Adrenal gland (tissue), 5 donors: ENCODE data around the gene LAMTOR2.
"Not testable (repeated sequence)": the region's sequence is repeated elsewhere in the genome, so short reads cannot be mapped to it uniquely, and the experiment has no call there.

ENCODE experiments used
- POLR2A ChIP-seq, 2 donors: fragments of 450-650 bp; IDR thresholded peaks; one replicate each; pipeline ENCODE4 v1.6.1; 2017; ENCODE audit warnings: antibody characterized with exemption in 2 of 2, mild to moderate bottlenecking in 2 of 2, moderate library complexity in 1 of 2
- TF ChIP-seq, protein P1 (sequence below), 6 experiments: fragments of 450-650 bp in 4 of 6; fragments of 200-600 bp in 2 of 6; sonication (generic) in 1 of 6; IDR thresholded peaks; 1 replicate in 5 of 6; 2 replicates in 1 of 6; pipeline versions ENCODE4 v1.5.1 to v1.8.0; 2016 to 2021; ENCODE audit warnings: antibody characterized with exemption in 6 of 6, mild to moderate bottlenecking in 2 of 6, moderate library complexity in 1 of 6
- donor health status: DM: no; HTN: no; CAD: no.

DNA sequence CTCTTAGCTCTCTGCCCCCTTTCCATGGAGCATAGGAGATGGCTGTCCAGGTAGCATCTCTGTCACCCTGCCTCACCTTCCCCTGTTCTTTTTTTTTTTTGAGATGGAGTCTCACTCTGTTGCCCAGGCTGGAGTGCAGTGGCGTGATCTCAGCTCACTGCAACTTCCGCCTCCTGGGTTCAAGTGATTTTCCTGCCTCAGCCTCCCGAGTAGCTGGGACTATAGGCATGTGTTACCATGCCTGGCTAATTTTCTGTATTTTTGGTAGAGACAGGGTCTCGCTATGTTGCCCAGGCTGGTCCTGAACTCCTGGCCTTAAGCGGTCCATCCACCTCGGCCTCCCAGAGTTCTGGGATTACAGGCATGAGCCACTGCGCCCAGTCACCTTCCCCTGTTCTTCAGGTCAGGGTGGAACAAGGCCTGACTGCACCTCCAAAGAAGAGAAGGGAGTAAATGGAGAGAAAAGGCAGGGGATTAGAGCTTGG lies 16.8 kb downstream of the LAMTOR2 start:
- TF ChIP-seq, protein P1, sequence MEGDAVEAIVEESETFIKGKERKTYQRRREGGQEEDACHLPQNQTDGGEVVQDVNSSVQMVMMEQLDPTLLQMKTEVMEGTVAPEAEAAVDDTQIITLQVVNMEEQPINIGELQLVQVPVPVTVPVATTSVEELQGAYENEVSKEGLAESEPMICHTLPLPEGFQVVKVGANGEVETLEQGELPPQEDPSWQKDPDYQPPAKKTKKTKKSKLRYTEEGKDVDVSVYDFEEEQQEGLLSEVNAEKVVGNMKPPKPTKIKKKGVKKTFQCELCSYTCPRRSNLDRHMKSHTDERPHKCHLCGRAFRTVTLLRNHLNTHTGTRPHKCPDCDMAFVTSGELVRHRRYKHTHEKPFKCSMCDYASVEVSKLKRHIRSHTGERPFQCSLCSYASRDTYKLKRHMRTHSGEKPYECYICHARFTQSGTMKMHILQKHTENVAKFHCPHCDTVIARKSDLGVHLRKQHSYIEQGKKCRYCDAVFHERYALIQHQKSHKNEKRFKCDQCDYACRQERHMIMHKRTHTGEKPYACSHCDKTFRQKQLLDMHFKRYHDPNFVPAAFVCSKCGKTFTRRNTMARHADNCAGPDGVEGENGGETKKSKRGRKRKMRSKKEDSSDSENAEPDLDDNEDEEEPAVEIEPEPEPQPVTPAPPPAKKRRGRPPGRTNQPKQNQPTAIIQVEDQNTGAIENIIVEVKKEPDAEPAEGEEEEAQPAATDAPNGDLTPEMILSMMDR (IDR thresholded peaks at IDR 0.05), result not testable (repeated sequence)
- TF ChIP-seq POLR2A (IDR thresholded peaks at IDR 0.05), result not testable (repeated sequence)
